ENCODE results near the gene NHERF1. TPM values are rescaled to one million over a fixed set of nuclear protein-coding genes. Genes with fewer than 3 reads are reported as not detected.

The NHERF1 gene
- total and polyA plus RNA-seq, 2 donors (not counting 3 experiments of a cell fraction or from before 2014, with no cell fraction given): 24.4 to 26.9 TPM

GRCh38 chr17:74769266-74769855 lies 20.9 kb downstream of the NHERF1 start:
- Histone ChIP-seq H2AFZ (ENCODE audit: low read depth, low read length) (no peak overlapping the region), H3K36me3 (ENCODE audit: control insufficient read depth in 2 of 2, extremely low read depth in 1 of 2, insufficient read depth in 2 of 2, low read length in 2 of 2) (peaks cover 3 to 32% of the 10 kb centered on the region in 2 experiments), H3K9me1 (replicated peaks; ENCODE audit: control insufficient read depth, extremely low read depth, insufficient read depth, low read length) (no peaks in the 10 kb centered on the region), H3K4me1 (ENCODE audit: control insufficient read depth, extremely low read depth, insufficient read depth, low read length) (no peaks in the 10 kb centered on the region), H3K27me3 (ENCODE audit: control insufficient read depth in 2 of 2, insufficient read depth in 2 of 2, low read length in 2 of 2) (no peaks in the 10 kb centered on the region), H3K9me3 (replicated peaks; ENCODE audit: control insufficient read depth, insufficient read depth, low read length) (no peaks in the 10 kb centered on the region), H3K4me3 (replicated peaks in 1 of 3; ENCODE audit: insufficient read depth in 1 of 3, low read depth in 1 of 3, low read length in 3 of 3) (no peak overlapping the region), H3K9ac (replicated peaks; ENCODE audit: extremely low read depth, insufficient read depth, low read length) (no peak overlapping the region), H3K79me2 (ENCODE audit: control insufficient read depth, insufficient read depth, low read length) (peaks cover 2% of the 10 kb centered on the region), H3K27ac (ENCODE audit: insufficient read depth, low read depth, low read length) (no peak overlapping the region), H3K4me2 (ENCODE audit: insufficient read depth, low read length) (no peak overlapping the region), H4K20me1 (replicated peaks; ENCODE audit: control insufficient read depth, extremely low read depth, insufficient read depth, low read length) (no peaks in the 10 kb centered on the region)
- intact Hi-C loops (cut with micrococcal nuclease) (no loop called here), dilution Hi-C loops (cut with MboI; ENCODE audit: extremely low pct_ligation_motif_present, low sequenced_read_pairs) (no loop called here)
- CTCF ChIA-PET: interaction anchor here (1.2 to 4.1 kb wide), 5 partner anchors 19 to 112 kb away, joined by 4 to 84 read pairs (median 5); no protein-coding TSS in a partner anchor
- POLR2A ChIA-PET: no interaction called here
- DNase-seq (ENCODE audit: low read depth, low spot score) (no peak), FAIRE-seq (no peak)
- BruUV-seq (replicated peaks): no TSS peak
- TF ChIP-seq MYC (IDR thresholded peaks at IDR 0.05; ENCODE audit: low read depth, low read length) (no peak), JUN (IDR thresholded peaks at IDR 0.05; ENCODE audit: borderline replicate concordance, insufficient read depth, insufficient read length, low read depth) (no peak), POLR2A (IDR thresholded peaks at IDR 0.05; ENCODE audit: low read depth, low read length) (no peak), GATA2 (IDR thresholded peaks at IDR 0.05; ENCODE audit: insufficient read depth, insufficient read length, low read depth, low read length) (no peak), POLR2AphosphoS5 (IDR thresholded peaks at IDR 0.05; ENCODE audit: insufficient read depth, low read depth, low read length) (no peak), EZH2 (IDR thresholded peaks at IDR 0.05; ENCODE audit: borderline replicate concordance, low read depth, low read length, severe bottlenecking) (no peak), MAX (IDR thresholded peaks at IDR 0.05; ENCODE audit: insufficient read depth, insufficient read length) (no peak)
- TF ChIP-seq, protein P1, sequence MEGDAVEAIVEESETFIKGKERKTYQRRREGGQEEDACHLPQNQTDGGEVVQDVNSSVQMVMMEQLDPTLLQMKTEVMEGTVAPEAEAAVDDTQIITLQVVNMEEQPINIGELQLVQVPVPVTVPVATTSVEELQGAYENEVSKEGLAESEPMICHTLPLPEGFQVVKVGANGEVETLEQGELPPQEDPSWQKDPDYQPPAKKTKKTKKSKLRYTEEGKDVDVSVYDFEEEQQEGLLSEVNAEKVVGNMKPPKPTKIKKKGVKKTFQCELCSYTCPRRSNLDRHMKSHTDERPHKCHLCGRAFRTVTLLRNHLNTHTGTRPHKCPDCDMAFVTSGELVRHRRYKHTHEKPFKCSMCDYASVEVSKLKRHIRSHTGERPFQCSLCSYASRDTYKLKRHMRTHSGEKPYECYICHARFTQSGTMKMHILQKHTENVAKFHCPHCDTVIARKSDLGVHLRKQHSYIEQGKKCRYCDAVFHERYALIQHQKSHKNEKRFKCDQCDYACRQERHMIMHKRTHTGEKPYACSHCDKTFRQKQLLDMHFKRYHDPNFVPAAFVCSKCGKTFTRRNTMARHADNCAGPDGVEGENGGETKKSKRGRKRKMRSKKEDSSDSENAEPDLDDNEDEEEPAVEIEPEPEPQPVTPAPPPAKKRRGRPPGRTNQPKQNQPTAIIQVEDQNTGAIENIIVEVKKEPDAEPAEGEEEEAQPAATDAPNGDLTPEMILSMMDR (IDR thresholded peaks at IDR 0.05; ENCODE audit: extremely low read depth in 1 of 2, insufficient read depth in 1 of 2, low read depth in 1 of 2, low read length in 2 of 2): no peak
